ENCODE data around the gene MEPCE. TPM values are rescaled to one million over a fixed set of nuclear protein-coding genes. Genes with fewer than 3 reads are reported as not detected.

MEPCE gene
- total and polyA plus RNA-seq, 2 of the 8 experiments (the other 6 are each of a cell fraction or from before 2014, with no cell fraction given): 22.8 to 48.8 TPM

- peak; percentile 69 for TF ChIP-seq KDM4A (IDR thresholded peaks at IDR 0.05; ENCODE audit: low read depth, low read length, severe bottlenecking)
- TF ChIP-seq SAP30 (IDR thresholded peaks at IDR 0.05; ENCODE audit: insufficient read depth, insufficient replicate concordance, low read length): peak; percentile 70
- TF ChIP-seq CEBPB (IDR thresholded peaks at IDR 0.05; ENCODE audit: low read depth, low read length): no peak
- no peak; the same call in 1 of the 2 replicates for TF ChIP-seq USF2 (IDR thresholded peaks at IDR 0.05; ENCODE audit: low read length)
- TF ChIP-seq CBX5 (IDR thresholded peaks at IDR 0.05; ENCODE audit: low read depth, low read length): no peak
- peak; percentile 95 for TF ChIP-seq TAF7 (optimal IDR thresholded peaks at IDR 0.05; ENCODE audit: borderline replicate concordance, low read depth, low read length)
- TF ChIP-seq RAD21 (IDR thresholded peaks at IDR 0.05 in 1 of 2, conservative IDR thresholded peaks at IDR 0.05 in 1 of 2; ENCODE audit: low read depth in 2 of 2, low read length in 2 of 2): no peak
- peak; percentile 95 for TF ChIP-seq POLR2AphosphoS5 (IDR thresholded peaks at IDR 0.05; ENCODE audit: low read depth, low read length)
- 0 out of 2 replicates have a peak, but pooled peaks have one; percentile 35 for TF ChIP-seq CHD1 (IDR thresholded peaks at IDR 0.05; ENCODE audit: low read depth, low read length)
- TF ChIP-seq CHD2 (IDR thresholded peaks at IDR 0.05; ENCODE audit: low read length): no peak
- no peak for TF ChIP-seq ZNF274 (IDR thresholded peaks at IDR 0.05; ENCODE audit: borderline replicate concordance, extremely low read depth, low read length)
- TF ChIP-seq BACH1 (IDR thresholded peaks at IDR 0.05; ENCODE audit: low read length): peak; percentile 75
- no peak for TF ChIP-seq FOSL1 (IDR thresholded peaks at IDR 0.05; ENCODE audit: insufficient read depth, low read depth, low read length)
- TF ChIP-seq, protein P1, sequence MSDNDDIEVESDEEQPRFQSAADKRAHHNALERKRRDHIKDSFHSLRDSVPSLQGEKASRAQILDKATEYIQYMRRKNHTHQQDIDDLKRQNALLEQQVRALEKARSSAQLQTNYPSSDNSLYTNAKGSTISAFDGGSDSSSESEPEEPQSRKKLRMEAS (IDR thresholded peaks at IDR 0.05): peak; percentile 100
- peak; percentile 81 for TF ChIP-seq SIX5 (IDR thresholded peaks at IDR 0.05; ENCODE audit: low read depth, low read length)
- TF ChIP-seq EZH2 (IDR thresholded peaks at IDR 0.05; ENCODE audit: low read depth, low read length, severe bottlenecking): no peak
- peak; percentile 42; the same call in 1 of the 2 replicates for TF ChIP-seq RFX5 (IDR thresholded peaks at IDR 0.05; ENCODE audit: borderline replicate concordance, low read depth, low read length)
Measured at GRCh38 chr7:100428199-100428966, 1.2 kb upstream of the MEPCE start, which contains the start of gene ZCWPW1 (continued).

Data from H1 (cell line).